HCT116 (cell line): ENCODE data around the gene CLCF1. TPM values are rescaled to one million over a fixed set of nuclear protein-coding genes. Genes with fewer than 3 reads are reported as not detected.

ENCODE experiments used
- ATAC-seq: fragments of 200-7000 bp; cut with Tn5 transposase; 2 replicates; pipeline ENCODE4 v1.9.1; 2020; ENCODE audit warnings: mild to moderate bottlenecking, moderate library complexity
- BruUV-seq: library from RNA; stranded (reverse); fragments of 400-500 nt; replicated peaks from 2 replicates; lab custom pipeline; 2021; lab: Mats Ljungman, UMichigan
- CTCF ChIA-PET: fragments of 300-600 bp; sonication (Branson Sonifier 250); formaldehyde crosslinking; loops from one replicate; lab custom pipeline; 2021; ENCODE audit warnings: antibody characterized with exemption; lab: Charles Lee
- POLR2A ChIA-PET: fragments of 300-600, 350-600 bp; sonication (Branson Sonifier 250); formaldehyde crosslinking; loops from one replicate; lab custom pipeline; 2021; ENCODE audit warnings: antibody characterized with exemption; lab: Charles Lee
- RAD21 ChIA-PET, 2 experiments: fragments of 300-600 bp; sonication (Branson Sonifier 250); formaldehyde crosslinking; loops; one replicate each; lab custom pipeline; 2023; ENCODE audit warnings: low total read pairs in 2 of 2; ENCODE audit not compliant: uncharacterized antibody in 2 of 2, unreplicated experiment in 2 of 2, low non-redundant PET in 1 of 2; lab: Charles Lee
- DNase-seq: peaks from one replicate; pipeline ENCODE4 v3.0.0-alpha.2; 2010; ENCODE audit warnings: low read depth, low spot score
- H2AFZ ChIP-seq: fragments of 200-600 bp; shearing (Covaris generic), sonication (generic); 2 replicates; pipeline ENCODE4 v1.6.1; 2017; ENCODE audit warnings: low read depth, mixed run types, mixed read lengths, antibody characterized with exemption, low read length; ENCODE audit not compliant: poor library complexity, severe bottlenecking
- H3K27ac ChIP-seq: 2 replicates; pipeline ENCODE4 v1.5.1; 2012; ENCODE audit warnings: low read depth, low read length
- H3K27me3 ChIP-seq: fragments of 200-600 bp; sonication (generic); 2 replicates; pipeline ENCODE4 v1.6.1; 2016; ENCODE audit warnings: mixed run types, low read length, mixed read lengths; ENCODE audit not compliant: insufficient read depth
- H3K36me3 ChIP-seq, 2 experiments: fragments of 200-500 bp in 1 of 2; fragments of 200-600 bp in 1 of 2; sonication (Bioruptor generic) in 1 of 2; sonication (generic) in 1 of 2; 2 replicates each; pipeline versions ENCODE4 v1.5.1 to v1.6.1; 2014 to 2016; ENCODE audit warnings: low read length in 2 of 2, inconsistent platforms in 1 of 2, mixed read lengths in 1 of 2, mixed run types in 1 of 2; ENCODE audit not compliant: insufficient read depth in 2 of 2, control insufficient read depth in 1 of 2
- H3K4me1 ChIP-seq, 2 experiments: fragments of 200-600 bp in 1 of 2; sonication (generic) in 1 of 2; 2 replicates each; pipeline versions ENCODE4 v1.5.1 to v1.6.1; 2012 to 2017; ENCODE audit warnings: low read length in 2 of 2, inconsistent platforms in 1 of 2, mild to moderate bottlenecking in 1 of 2, mixed read lengths in 1 of 2, mixed run types in 1 of 2, moderate library complexity in 1 of 2; ENCODE audit not compliant: insufficient read depth in 2 of 2, control insufficient read depth in 1 of 2
- H3K4me2 ChIP-seq: fragments of 200-600 bp; sonication (generic); 2 replicates; pipeline ENCODE4 v1.6.1; 2017; ENCODE audit warnings: mixed run types, low read length, mixed read lengths
- H3K4me3 ChIP-seq, 2 experiments: fragments of 200-600 bp in 1 of 2; sonication (generic) in 1 of 2; replicated peaks in 1 of 2; 2 replicates each; pipeline ENCODE4 v1.5.1; 2011 to 2016; ENCODE audit warnings: low read length in 2 of 2, control low read depth in 1 of 2, low read depth in 1 of 2, mild to moderate bottlenecking in 1 of 2, mixed read lengths in 1 of 2, mixed run types in 1 of 2
- H3K79me2 ChIP-seq: fragments of 200-600 bp; sonication (generic); 2 replicates; pipeline ENCODE4 v1.6.1; 2017; ENCODE audit warnings: mild to moderate bottlenecking, mixed run types, low read length, moderate library complexity, mixed read lengths; ENCODE audit not compliant: insufficient read depth
- H3K9ac ChIP-seq: fragments of 200-600 bp; sonication (generic); 2 replicates; pipeline ENCODE4 v1.6.1; 2016; ENCODE audit warnings: low read length, mixed read lengths
- H3K9me2 ChIP-seq: fragments of 200-600 bp; sonication (generic), shearing (Covaris generic); 2 replicates; pipeline ENCODE4 v1.6.1; 2017; ENCODE audit warnings: mixed run types, mild to moderate bottlenecking, moderate library complexity; ENCODE audit not compliant: insufficient read depth
- H3K9me3 ChIP-seq, 2 experiments: fragments of 200-500 bp in 1 of 2; fragments of 200-600 bp in 1 of 2; sonication (Bioruptor generic) in 1 of 2; sonication (generic) in 1 of 2; 2 replicates each; pipeline ENCODE4 v1.6.1; 2014 to 2017; ENCODE audit warnings: low read length in 2 of 2, mixed read lengths in 2 of 2, inconsistent platforms in 1 of 2, low read depth in 1 of 2, mild to moderate bottlenecking in 1 of 2, mixed run types in 1 of 2, moderate library complexity in 1 of 2; ENCODE audit not compliant: control insufficient read depth in 1 of 2, insufficient read depth in 1 of 2
- H4K20me1 ChIP-seq: fragments of 200-600 bp; sonication (generic), shearing (Covaris generic); 2 replicates; pipeline ENCODE4 v1.6.1; 2017; ENCODE audit warnings: mixed run types, mild to moderate bottlenecking, moderate library complexity; ENCODE audit not compliant: insufficient read depth
- ATF3 ChIP-seq: IDR thresholded peaks from 2 replicates; pipeline ENCODE4 v1.6.1; 2012
- CBX3 ChIP-seq: IDR thresholded peaks from 2 replicates; pipeline ENCODE4 v1.6.1; 2012; ENCODE audit warnings: low read depth
- CTCF ChIP-seq, 3 experiments: fragments of 200-600 bp in 1 of 3; sonication (generic) in 1 of 3; IDR thresholded peaks in 2 of 3; conservative IDR thresholded peaks in 1 of 3; 2 replicates each; pipeline ENCODE4 v1.5.1; 2012 to 2017; ENCODE audit warnings: low read depth in 2 of 3, low read length in 2 of 3, antibody characterized with exemption in 1 of 3, borderline replicate concordance in 1 of 3, control low read depth in 1 of 3, mild to moderate bottlenecking in 1 of 3, mixed read lengths in 1 of 3, mixed run types in 1 of 3, moderate library complexity in 1 of 3; ENCODE audit not compliant: insufficient read depth in 1 of 3
- EGR1 ChIP-seq: IDR thresholded peaks from 2 replicates; pipeline ENCODE4 v1.6.1; 2012; ENCODE audit warnings: low read depth
- EZH2 ChIP-seq: fragments of 200-600 bp; sonication (generic); IDR thresholded peaks from 2 replicates; pipeline ENCODE4 v1.6.1; 2017; ENCODE audit warnings: antibody characterized with exemption, mixed run types
- EZH2phosphoT487 ChIP-seq: fragments of 200-600 bp; IDR thresholded peaks from 2 replicates; pipeline ENCODE4 v1.6.1; 2018; ENCODE audit warnings: antibody characterized with exemption, borderline replicate concordance
- JUND ChIP-seq: IDR thresholded peaks from 2 replicates; pipeline ENCODE4 v1.6.1; 2012
- MAX ChIP-seq: IDR thresholded peaks from 2 replicates; pipeline ENCODE4 v1.6.1; 2012
- POLR2A ChIP-seq: IDR thresholded peaks from 2 replicates; pipeline ENCODE4 v1.7.0; 2011; ENCODE audit warnings: borderline replicate concordance; ENCODE audit not compliant: insufficient read depth, insufficient read length; ENCODE audit errors: extremely low read depth
- POLR2AphosphoS5 ChIP-seq: IDR thresholded peaks from 2 replicates; pipeline ENCODE4 v1.6.1; 2011; ENCODE audit warnings: mild to moderate bottlenecking, low read depth, low read length, moderate library complexity
- RAD21 ChIP-seq: IDR thresholded peaks from 2 replicates; pipeline ENCODE4 v1.6.1; 2012; ENCODE audit warnings: low read depth, mild to moderate bottlenecking
- SRF ChIP-seq: IDR thresholded peaks from 2 replicates; pipeline ENCODE4 v1.6.1; 2012; ENCODE audit warnings: low read depth
- TCF7L2 ChIP-seq: IDR thresholded peaks from 2 replicates; pipeline ENCODE4 v1.7.0; 2011; ENCODE audit warnings: borderline replicate concordance, inconsistent platforms; ENCODE audit not compliant: insufficient read depth, insufficient read length; ENCODE audit errors: extremely low read depth
- YY1 ChIP-seq: IDR thresholded peaks from 2 replicates; pipeline ENCODE4 v1.6.1; 2011; ENCODE audit warnings: low read length, low read depth, moderate library complexity, mild to moderate bottlenecking; ENCODE audit not compliant: insufficient replicate concordance; ENCODE audit errors: extremely low read depth
- ZBTB33 ChIP-seq: IDR thresholded peaks from 2 replicates; pipeline ENCODE4 v1.6.1; 2011; ENCODE audit warnings: mild to moderate bottlenecking, low read length, moderate library complexity; ENCODE audit not compliant: insufficient replicate concordance; ENCODE audit errors: extremely low read depth
- intact Hi-C: fragments of 100-400 bp; cut with micrococcal nuclease; formaldehyde crosslinking; loops from 2 replicates; pipeline ENCODE4 v1.10.0; 2022
- total RNA-seq: library from RNA; stranded (reverse); gene quantifications from one replicate; pipeline ENCODE4 v1.2.1, GENCODE V29; 2021; ENCODE audit not compliant: unreplicated experiment

Gene CLCF1
- total RNA-seq, 1 experiment from 2014 or later = 12.2 TPM

- no peaks in the 10 kb centered on the region for H3K27me3 ChIP-seq
- no peaks in the 10 kb centered on the region for H3K9me2 ChIP-seq
- BruUV-seq = no TSS peak
- H3K79me2 ChIP-seq = peaks cover 6% of the 10 kb centered on the region; the same call in 1 of the 2 replicates
- DNase-seq (no peak), ATAC-seq (no peak)
- no peak overlapping the region for H3K4me3 ChIP-seq
- peaks cover 17 to 45% of the 10 kb centered on the region in 2 experiments for H3K4me1 ChIP-seq
- no peaks in the 10 kb centered on the region for H3K9me3 ChIP-seq
- no peaks in the 10 kb centered on the region for H4K20me1 ChIP-seq
- intact Hi-C loops = no loop called here
- H2AFZ ChIP-seq = no peak overlapping the region
- ChIA-PET CTCF (interaction anchor here (1.1 to 1.5 kb wide), 3 partner anchors 15 to 30 kb away, joined by 3 to 8 read pairs (median 4); partner anchors contain the start of gene PPP1CA), RAD21 (no interaction called here), POLR2A (interaction anchor here (0.7 to 2.1 kb wide), 3 partner anchors 10 to 32 kb away, joined by 3 to 7 read pairs (median 3); partner anchors contain the start of gene PPP1CA)
- H3K36me3 ChIP-seq = no peaks in the 10 kb centered on the region
- H3K27ac ChIP-seq = no peak overlapping the region
- no peak overlapping the region for H3K4me2 ChIP-seq
- TF ChIP-seq JUND (no peak), TCF7L2 (no peak), POLR2AphosphoS5 (no peak), YY1 (no peak), ATF3 (no peak), POLR2A (no peak), EZH2 (no peak), SRF (no peak), EGR1 (no peak), RAD21 (no peak), CBX3 (no peak), MAX (no peak), CTCF (IDR thresholded peaks at IDR 0.05 in 2 of 3, conservative IDR thresholded peaks at IDR 0.05 in 1 of 3; ENCODE audit: borderline replicate concordance in 1 of 3, insufficient read depth in 1 of 3, low read depth in 2 of 3, low read length in 2 of 3) (no peak), EZH2phosphoT487 (no peak), ZBTB33 (no peak)
- H3K9ac ChIP-seq = no peak overlapping the region
These were observed 13.7 kb upstream of the CLCF1 start for GRCh38 chr11:67387069-67387468.
